Left colon (tissue), 2 donors: ENCODE data around the gene ARSB. TPM values are rescaled to one million over a fixed set of nuclear protein-coding genes. Genes with fewer than 3 reads are reported as not detected.

Experiments
- ATAC-seq: fragments of 200-7000 bp; cut with Tn5 transposase; one replicate; pipeline ENCODE4 v1.9.1; 2020; ENCODE audit warnings: mild to moderate bottlenecking, moderate library complexity
- DNase-seq, 2 donors: peaks; one replicate each; pipeline ENCODE4 v3.0.0-alpha.2; 2020
- intact Hi-C, 2 donors: fragments of 100-400 bp; cut with DNase I in 1 of 2; cut with micrococcal nuclease in 1 of 2; formaldehyde crosslinking; loops; one replicate each; pipeline versions ENCODE4 v1.11.2 to v1.14.0; 2022; cut with DNase I, micrococcal nuclease
- total RNA-seq, 2 donors: library from RNA; stranded (reverse); fragmentation: NEBNext Ultra II Directional; extraction: Animal tissue kit (Norgen Biotek cat#: 25700); gene quantifications; one replicate each; pipeline ENCODE4 v1.2.1, GENCODE V29; 2021
- donor health status: DM: no; HTN: no; CAD: no.
- donor health status: DM: yes; HTN: yes; CAD: no.

The ARSB gene
- total RNA-seq, 2 donors from 2014 or later: 8.2 to 9.7 TPM

GRCh38 chr5:78799266-78800017, 185.7 kb downstream of the ARSB start:
- intact Hi-C loops: no loop called here
- DNase-seq (no peak), ATAC-seq (no peak)

GRCh38 chr5:78798673-78799029, 186.5 kb downstream of the ARSB start:
- intact Hi-C loops: no loop called here
- ATAC-seq (no peak), DNase-seq (no peak)

GRCh38 chr5:78797936-78798672, 187.0 kb downstream of the ARSB start:
- no peak for ATAC-seq
- intact Hi-C loops: no loop called here
- DNase-seq: no peak

- no peak for DNase-seq
- intact Hi-C loops: no loop called here
- ATAC-seq: no peak
Measured at GRCh38 chr5:78795757-78796156, 189.4 kb downstream of the ARSB start.

- intact Hi-C loops: no loop called here
- DNase-seq (no peak), ATAC-seq (no peak)
Measured at GRCh38 chr5:78794693-78795215, 190.4 kb downstream of the ARSB start.

- intact Hi-C loops: no loop called here
- DNase-seq (no peak), ATAC-seq (peak; percentile 34)
Measured at GRCh38 chr5:78793907-78794662, 191.0 kb downstream of the ARSB start.

GRCh38 chr5:78792345-78793055, 192.6 kb downstream of the ARSB start:
- no peak for ATAC-seq
- intact Hi-C loops: no loop called here

GRCh38 chr5:78791501-78792100, 193.5 kb downstream of the ARSB start:
- DNase-seq: no peak
- no peak for ATAC-seq
- intact Hi-C loops: no loop called here

More at GRCh38 chr5:78792345-78793055, 192.6 kb downstream of the ARSB start:
- DNase-seq: no peak

- no peak for ATAC-seq
- DNase-seq: no peak
- intact Hi-C loops: no loop called here
Measured at GRCh38 chr5:78787783-78788182, 197.3 kb downstream of the ARSB start.

- ATAC-seq (no peak), DNase-seq (no peak)
- intact Hi-C loops: no loop called here
Measured at GRCh38 chr5:78785454-78785853, 199.7 kb downstream of the ARSB start.

GRCh38 chr5:78783434-78784130, 201.5 kb downstream of the ARSB start:
- DNase-seq (no peak), ATAC-seq (no peak)
- intact Hi-C loops: no loop called here

GRCh38 chr5:78782728-78783127, 202.4 kb downstream of the ARSB start:
- DNase-seq (no peak), ATAC-seq (no peak)
- intact Hi-C loops: no loop called here

GRCh38 chr5:78781611-78782286, 203.4 kb downstream of the ARSB start:
- ATAC-seq (no peak), DNase-seq (no peak)
- intact Hi-C loops: no loop called here

- DNase-seq: no peak
- intact Hi-C loops: no loop called here
- no peak for ATAC-seq
Measured at GRCh38 chr5:78779771-78780616, 205.1 kb downstream of the ARSB start.

GRCh38 chr5:78779262-78779661, 205.8 kb downstream of the ARSB start:
- no peak for DNase-seq
- intact Hi-C loops: no loop called here
- no peak for ATAC-seq

GRCh38 chr5:78778538-78778937, 206.6 kb downstream of the ARSB start:
- DNase-seq: no peak
- intact Hi-C loops: no loop called here
- no peak for ATAC-seq

- DNase-seq: no peak
- intact Hi-C loops: no loop called here
- ATAC-seq: no peak
Measured at GRCh38 chr5:78777901-78778300, 207.2 kb downstream of the ARSB start.
